ENCODE measurements around the gene TRIM22. TPM values are rescaled to one million over a fixed set of nuclear protein-coding genes. Genes with fewer than 3 reads are reported as not detected.

The TRIM22 gene
- total RNA-seq, 1 donor from 2014 or later, result 167 TPM

- no peak for DNase-seq (ENCODE audit: low read depth)
- Histone ChIP-seq H3K27ac (ENCODE audit: low read depth, low read length) (no peak overlapping the region), H3K9ac (ENCODE audit: low read length) (no peak overlapping the region), H3K27me3 (ENCODE audit: insufficient read depth, low read length) (no peaks in the 10 kb centered on the region), H3K4me3 (ENCODE audit: insufficient read depth, low read depth, low read length) (no peak overlapping the region), H2AFZ (ENCODE audit: low read depth, low read length) (no peak overlapping the region), H3K79me2 (ENCODE audit: insufficient read depth, low read length) (peaks cover 6% of the 10 kb centered on the region), H3K36me3 (ENCODE audit: insufficient read depth, low read length) (peaks cover 25% of the 10 kb centered on the region), H3K4me2 (ENCODE audit: low read length) (no peak overlapping the region), H4K20me1 (ENCODE audit: insufficient read depth, low read length) (no peaks in the 10 kb centered on the region), H3K9me3 (ENCODE audit: insufficient read depth, low read depth, low read length) (no peaks in the 10 kb centered on the region), H3K4me1 (ENCODE audit: insufficient read depth, low read length) (no peaks in the 10 kb centered on the region)
- Mint-ChIP-seq H3K36me3 (ENCODE audit: low read depth, unreplicated experiment) (peaks cover 12% of the 10 kb centered on the region), H3K4me3 (ENCODE audit: unreplicated experiment) (no peak overlapping the region), H3K9me3 (ENCODE audit: unreplicated experiment) (no peaks in the 10 kb centered on the region), H3K27ac (ENCODE audit: unreplicated experiment) (no peak overlapping the region), H3K27me3 (ENCODE audit: low read depth, unreplicated experiment) (no peaks in the 10 kb centered on the region), H3K4me1 (ENCODE audit: low read depth, unreplicated experiment) (no peaks in the 10 kb centered on the region)
- TF ChIP-seq EZH2 (IDR thresholded peaks at IDR 0.05; ENCODE audit: insufficient read depth, low read length), result no peak
- TF ChIP-seq, protein P1, sequence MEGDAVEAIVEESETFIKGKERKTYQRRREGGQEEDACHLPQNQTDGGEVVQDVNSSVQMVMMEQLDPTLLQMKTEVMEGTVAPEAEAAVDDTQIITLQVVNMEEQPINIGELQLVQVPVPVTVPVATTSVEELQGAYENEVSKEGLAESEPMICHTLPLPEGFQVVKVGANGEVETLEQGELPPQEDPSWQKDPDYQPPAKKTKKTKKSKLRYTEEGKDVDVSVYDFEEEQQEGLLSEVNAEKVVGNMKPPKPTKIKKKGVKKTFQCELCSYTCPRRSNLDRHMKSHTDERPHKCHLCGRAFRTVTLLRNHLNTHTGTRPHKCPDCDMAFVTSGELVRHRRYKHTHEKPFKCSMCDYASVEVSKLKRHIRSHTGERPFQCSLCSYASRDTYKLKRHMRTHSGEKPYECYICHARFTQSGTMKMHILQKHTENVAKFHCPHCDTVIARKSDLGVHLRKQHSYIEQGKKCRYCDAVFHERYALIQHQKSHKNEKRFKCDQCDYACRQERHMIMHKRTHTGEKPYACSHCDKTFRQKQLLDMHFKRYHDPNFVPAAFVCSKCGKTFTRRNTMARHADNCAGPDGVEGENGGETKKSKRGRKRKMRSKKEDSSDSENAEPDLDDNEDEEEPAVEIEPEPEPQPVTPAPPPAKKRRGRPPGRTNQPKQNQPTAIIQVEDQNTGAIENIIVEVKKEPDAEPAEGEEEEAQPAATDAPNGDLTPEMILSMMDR (IDR thresholded peaks at IDR 0.05; ENCODE audit: insufficient read depth, low read depth, low read length), result no peak
- no peak for FAIRE-seq
Observed at GRCh38 chr11:5665746-5666401, 23.7 kb upstream of the TRIM22 start.

DNA sequence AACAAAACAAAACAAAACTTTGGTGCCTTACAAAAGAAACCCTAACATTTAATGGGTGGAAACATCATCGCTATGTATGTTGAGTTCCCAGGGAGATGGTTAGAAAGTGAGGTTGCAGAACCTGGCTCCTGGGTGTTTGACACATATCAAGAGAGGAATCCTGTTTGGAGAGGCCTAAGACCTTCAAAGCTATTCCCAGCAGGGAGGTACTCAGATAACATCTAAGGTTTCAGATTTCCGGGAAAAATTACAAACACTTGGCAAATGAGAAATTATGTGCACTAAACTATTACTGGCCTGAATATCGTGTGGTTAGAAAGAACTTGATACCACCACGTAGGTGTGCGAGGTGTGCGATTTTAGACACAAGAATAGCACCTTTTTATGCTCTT is 23.2 kb upstream of the TRIM22 start:
- H3K79me2 ChIP-seq (ENCODE audit: insufficient read depth, low read length), result peaks cover 6% of the 10 kb centered on the region
- H3K27me3 Mint-ChIP-seq (ENCODE audit: low read depth, unreplicated experiment), result no peaks in the 10 kb centered on the region
- H3K4me1 ChIP-seq (ENCODE audit: insufficient read depth, low read length), result no peaks in the 10 kb centered on the region
- H3K4me1 Mint-ChIP-seq (ENCODE audit: low read depth, unreplicated experiment), result no peaks in the 10 kb centered on the region
- H3K27ac Mint-ChIP-seq (ENCODE audit: unreplicated experiment), result no peak overlapping the region
- H3K9me3 Mint-ChIP-seq (ENCODE audit: unreplicated experiment), result no peaks in the 10 kb centered on the region
- no peak overlapping the region for H3K4me2 ChIP-seq (ENCODE audit: low read length)
- peaks cover 25% of the 10 kb centered on the region for H3K36me3 ChIP-seq (ENCODE audit: insufficient read depth, low read length)
- DNase-seq (ENCODE audit: low read depth) (peak; percentile 36), FAIRE-seq (no peak)
- H4K20me1 ChIP-seq (ENCODE audit: insufficient read depth, low read length), result no peaks in the 10 kb centered on the region
- H3K9me3 ChIP-seq (ENCODE audit: insufficient read depth, low read depth, low read length), result no peaks in the 10 kb centered on the region
- no peak overlapping the region for H2AFZ ChIP-seq (ENCODE audit: low read depth, low read length)
- no peak overlapping the region for H3K4me3 ChIP-seq (ENCODE audit: insufficient read depth, low read depth, low read length)
- H3K4me3 Mint-ChIP-seq (ENCODE audit: unreplicated experiment), result no peak overlapping the region
- H3K9ac ChIP-seq (ENCODE audit: low read length), result no peak overlapping the region
- no peak for TF ChIP-seq EZH2 (IDR thresholded peaks at IDR 0.05; ENCODE audit: insufficient read depth, low read length)
- TF ChIP-seq, protein P1 (IDR thresholded peaks at IDR 0.05; ENCODE audit: insufficient read depth, low read depth, low read length), result no peak
- H3K27me3 ChIP-seq (ENCODE audit: insufficient read depth, low read length), result no peaks in the 10 kb centered on the region
- H3K27ac ChIP-seq (ENCODE audit: low read depth, low read length), result no peak overlapping the region
- H3K36me3 Mint-ChIP-seq (ENCODE audit: low read depth, unreplicated experiment), result peaks cover 12% of the 10 kb centered on the region

GRCh38 chr11:5671831-5672230 is 17.8 kb upstream of the TRIM22 start:
- TF ChIP-seq, protein P1 (IDR thresholded peaks at IDR 0.05; ENCODE audit: insufficient read depth, low read depth, low read length), result no peak
- TF ChIP-seq EZH2 (IDR thresholded peaks at IDR 0.05; ENCODE audit: insufficient read depth, low read length), result no peak
- H4K20me1 ChIP-seq (ENCODE audit: insufficient read depth, low read length), result no peaks in the 10 kb centered on the region
- no peak overlapping the region for H3K4me3 ChIP-seq (ENCODE audit: insufficient read depth, low read depth, low read length)
- H3K9me3 Mint-ChIP-seq (ENCODE audit: unreplicated experiment), result no peaks in the 10 kb centered on the region
- no peak overlapping the region for H3K9ac ChIP-seq (ENCODE audit: low read length)
- no peaks in the 10 kb centered on the region for H3K4me1 Mint-ChIP-seq (ENCODE audit: low read depth, unreplicated experiment)
- DNase-seq (ENCODE audit: low read depth), result peak; percentile 1
- peak overlapping the region; percentile 36 for H3K27ac ChIP-seq (ENCODE audit: low read depth, low read length)
- no peak overlapping the region for H3K4me3 Mint-ChIP-seq (ENCODE audit: unreplicated experiment)
- no peaks in the 10 kb centered on the region for H3K4me1 ChIP-seq (ENCODE audit: insufficient read depth, low read length)
- H3K27ac Mint-ChIP-seq (ENCODE audit: unreplicated experiment), result no peak overlapping the region
- peaks cover 14% of the 10 kb centered on the region for H3K36me3 ChIP-seq (ENCODE audit: insufficient read depth, low read length)
- peaks cover 12% of the 10 kb centered on the region for H3K36me3 Mint-ChIP-seq (ENCODE audit: low read depth, unreplicated experiment)
- FAIRE-seq, result no peak
- H3K27me3 Mint-ChIP-seq (ENCODE audit: low read depth, unreplicated experiment), result no peaks in the 10 kb centered on the region
- no peaks in the 10 kb centered on the region for H3K9me3 ChIP-seq (ENCODE audit: insufficient read depth, low read depth, low read length)
- no peaks in the 10 kb centered on the region for H3K27me3 ChIP-seq (ENCODE audit: insufficient read depth, low read length)
- H2AFZ ChIP-seq (ENCODE audit: low read depth, low read length), result no peak overlapping the region
- peaks cover 27% of the 10 kb centered on the region for H3K79me2 ChIP-seq (ENCODE audit: insufficient read depth, low read length)
- no peak overlapping the region for H3K4me2 ChIP-seq (ENCODE audit: low read length)
